Measurements from ENCODE around the gene FLT3LG.

FLT3LG gene, protein sequence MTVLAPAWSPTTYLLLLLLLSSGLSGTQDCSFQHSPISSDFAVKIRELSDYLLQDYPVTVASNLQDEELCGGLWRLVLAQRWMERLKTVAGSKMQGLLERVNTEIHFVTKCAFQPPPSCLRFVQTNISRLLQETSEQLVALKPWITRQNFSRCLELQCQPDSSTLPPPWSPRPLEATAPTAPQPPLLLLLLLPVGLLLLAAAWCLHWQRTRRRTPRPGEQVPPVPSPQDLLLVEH

DNA sequence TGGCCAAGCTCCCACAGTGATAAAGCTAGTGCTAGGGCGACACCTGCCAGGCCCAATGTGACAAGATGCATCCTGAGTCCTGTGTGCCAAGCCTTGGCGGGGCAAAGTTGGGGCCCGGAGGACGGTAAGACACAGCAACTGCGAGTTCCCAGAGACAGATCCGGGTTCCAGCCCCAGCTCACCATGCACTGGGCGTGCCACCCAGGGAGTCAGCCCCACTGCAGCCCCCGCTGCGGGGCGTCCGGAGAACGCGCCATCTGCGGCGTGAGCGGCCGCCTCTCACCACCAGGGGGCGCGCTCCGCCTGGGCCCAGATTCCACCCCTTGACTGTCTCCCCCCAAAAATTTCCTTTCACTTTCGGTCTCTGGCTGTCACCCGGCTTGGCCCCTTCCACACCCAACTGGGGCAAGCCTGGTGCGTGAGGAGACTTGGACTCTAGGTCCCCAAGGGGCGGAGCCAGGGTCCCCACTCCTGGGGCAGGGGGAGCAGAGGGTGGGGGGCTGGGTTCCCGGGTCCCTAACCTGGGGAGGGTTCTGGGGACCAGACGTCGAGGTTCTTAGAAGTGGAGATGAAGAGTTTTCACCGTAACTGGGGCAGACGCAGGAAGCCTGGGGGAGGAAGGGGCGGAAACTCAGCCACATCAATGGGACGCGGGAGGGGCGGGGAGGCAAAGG is at the start of gene FLT3LG:
FLT3LG (plus strand) TSS at position 348 of the 674 bp plus-strand sequence. CDS start 425 bp downstream, outside the sequence.
- in situ Hi-C loops (cut with MboI; ENCODE audit: low sequenced_read_pairs), result no loop called here

DNA sequence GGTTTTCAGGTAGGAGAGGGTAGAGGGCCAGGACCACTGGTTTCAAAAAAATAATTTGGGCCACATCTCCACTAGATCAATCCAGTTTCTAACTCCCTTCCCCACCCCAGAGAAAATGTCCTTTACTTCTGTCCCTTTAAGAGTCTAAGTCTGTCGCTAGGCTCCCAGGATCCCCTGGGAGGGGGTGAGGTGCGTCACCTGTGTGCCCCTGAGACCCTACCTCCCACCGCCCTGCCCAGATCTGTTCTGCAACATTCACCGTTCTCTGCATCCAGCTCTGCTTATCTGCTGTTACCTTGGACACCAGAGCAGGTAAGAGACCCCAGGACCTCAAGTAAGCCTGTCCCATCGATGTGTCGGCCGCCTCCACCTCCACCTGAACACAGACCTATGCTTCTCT is 48.8 kb upstream of the FLT3LG start, which contains the start of gene GFY:
GFY (plus strand) TSS at position 211 of the 400 bp plus-strand sequence. CDS start 1,043 bp downstream, outside the sequence.
- in situ Hi-C loops (cut with MboI; ENCODE audit: low sequenced_read_pairs), result no loop called here

DNA sequence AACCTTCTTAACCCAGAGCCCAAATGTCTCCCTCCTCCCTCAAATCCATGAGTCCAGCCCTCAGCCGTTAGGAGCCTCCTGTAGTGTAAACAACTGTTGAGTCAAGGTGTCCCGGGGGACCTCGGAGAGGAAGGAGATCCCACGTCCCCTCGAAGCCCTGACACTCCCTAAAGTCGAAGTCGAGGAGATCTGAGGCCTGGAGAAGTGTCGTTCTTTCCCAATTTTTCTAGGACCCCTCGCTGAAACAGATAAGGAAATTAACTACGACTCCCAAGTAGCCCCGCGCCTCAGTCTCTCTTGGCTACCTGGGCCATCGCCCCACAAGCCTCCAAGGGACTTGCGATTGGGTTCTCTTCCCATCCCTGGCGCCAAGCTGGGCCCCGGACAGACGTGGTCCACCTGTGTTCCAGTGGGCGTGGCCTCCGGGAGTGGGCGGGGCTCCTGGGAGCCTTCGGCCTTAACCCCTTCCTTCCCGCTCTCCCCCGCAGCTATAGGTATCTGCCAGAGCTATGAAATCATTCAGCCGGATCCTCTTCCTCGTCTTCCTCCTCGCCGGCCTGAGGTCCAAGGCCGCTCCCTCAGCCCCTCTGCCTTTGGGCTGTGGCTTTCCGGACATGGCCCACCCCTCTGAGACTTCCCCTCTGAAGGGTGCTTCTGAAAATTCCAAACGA is 48.0 kb upstream of the FLT3LG start:
- in situ Hi-C loops (cut with MboI; ENCODE audit: low sequenced_read_pairs), result no loop called here

DNA sequence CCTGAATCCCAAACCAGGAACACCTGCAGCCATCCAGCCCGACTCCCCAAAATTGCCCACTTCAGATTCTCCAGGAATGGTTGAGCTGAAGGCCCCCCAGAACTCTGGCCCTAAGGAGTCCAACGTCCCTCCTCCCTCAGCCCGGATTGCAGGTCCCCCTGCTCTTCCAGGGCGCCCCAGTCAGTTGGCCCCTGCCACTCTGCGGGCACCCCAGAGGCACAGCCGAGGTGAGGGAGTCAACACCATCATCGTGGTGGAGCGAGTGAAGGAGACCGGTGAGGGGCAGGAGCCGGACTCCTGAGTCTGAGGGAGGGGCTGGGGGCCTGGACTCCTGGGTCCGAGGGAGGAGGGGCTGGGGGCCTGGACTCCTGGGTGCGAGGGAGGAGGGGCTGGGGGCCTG is 46.7 kb upstream of the FLT3LG start:
- in situ Hi-C loops (cut with MboI; ENCODE audit: low sequenced_read_pairs), result no loop called here

DNA sequence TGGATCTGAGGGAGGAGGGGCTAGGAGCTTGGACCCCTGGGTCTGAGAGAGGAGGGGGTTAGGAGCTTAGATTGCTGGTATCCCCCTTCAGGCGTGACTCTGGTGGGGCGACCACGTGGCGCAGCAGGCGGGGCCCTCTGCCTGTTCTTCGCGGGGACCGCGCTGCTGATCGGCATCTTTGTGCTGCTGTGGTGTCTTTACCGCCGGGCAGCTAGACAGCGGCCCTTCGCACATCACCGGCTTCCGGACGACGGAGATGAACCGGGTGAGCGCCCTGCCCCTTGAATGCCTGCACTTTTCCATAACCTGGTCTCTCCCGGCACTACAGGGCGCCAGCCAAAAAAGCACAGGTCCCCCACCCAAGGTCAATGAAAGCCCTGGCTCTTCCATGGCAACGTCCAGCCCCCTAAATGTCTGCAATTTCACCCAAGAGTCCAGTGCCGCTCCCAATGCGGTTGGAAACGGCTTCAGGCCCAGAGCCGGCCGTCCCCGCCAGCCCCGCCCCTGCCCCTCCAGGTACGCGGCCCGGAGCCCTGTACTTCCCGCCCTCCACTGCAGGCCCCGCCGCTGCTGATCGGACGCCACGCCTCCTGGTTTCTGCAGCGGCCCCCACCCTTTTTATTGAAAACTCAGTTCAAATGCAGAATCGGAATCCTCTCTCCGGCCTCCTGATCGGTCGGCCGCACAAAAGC is 46.0 kb upstream of the FLT3LG start:
- in situ Hi-C loops (cut with MboI; ENCODE audit: low sequenced_read_pairs), result no loop called here

DNA sequence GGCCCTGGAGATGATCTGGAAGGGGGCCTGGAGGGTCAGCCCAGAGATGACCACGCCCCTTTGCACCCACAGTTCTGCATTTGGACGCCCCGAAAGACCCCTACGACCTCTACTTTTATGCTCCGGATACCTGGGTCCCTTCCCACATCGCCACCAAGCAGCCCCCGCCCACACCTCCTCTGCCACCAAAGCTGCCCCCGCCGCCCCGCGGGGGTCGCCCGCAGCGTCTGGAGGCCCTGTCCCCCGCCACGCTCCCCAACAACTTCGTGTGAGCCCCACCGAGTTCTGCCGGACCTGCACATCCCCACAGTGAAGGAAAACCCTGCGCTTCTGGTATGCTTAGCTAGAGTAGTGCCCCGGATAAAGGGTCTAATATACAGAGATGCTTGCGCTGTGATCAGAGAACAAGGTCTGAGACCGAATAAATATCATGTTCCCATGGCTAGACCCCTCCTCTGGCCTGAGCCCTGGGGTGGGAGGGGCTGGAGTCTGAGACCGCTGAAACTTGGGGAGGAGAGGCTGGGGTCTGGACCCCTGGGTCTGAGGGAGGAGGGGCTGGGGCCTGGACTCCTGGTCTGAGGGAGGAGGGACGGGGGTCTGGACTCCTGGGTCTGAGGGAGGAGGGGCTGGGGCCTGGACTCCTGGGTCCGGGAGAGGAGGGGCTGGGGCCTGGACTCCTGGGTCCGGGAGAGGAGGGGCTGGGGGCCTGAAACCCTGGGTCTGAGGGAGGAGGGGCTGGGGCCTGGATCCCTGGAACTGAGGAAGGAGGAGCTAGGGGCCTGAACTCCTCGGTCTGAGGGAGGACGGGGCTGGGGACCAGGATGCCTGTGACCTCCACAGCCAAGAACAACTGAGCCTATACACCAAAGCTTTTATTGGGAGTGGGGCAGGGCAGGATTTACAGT is 45.2 kb upstream of the FLT3LG start:
- in situ Hi-C loops (cut with MboI; ENCODE audit: low sequenced_read_pairs), result no loop called here

DNA sequence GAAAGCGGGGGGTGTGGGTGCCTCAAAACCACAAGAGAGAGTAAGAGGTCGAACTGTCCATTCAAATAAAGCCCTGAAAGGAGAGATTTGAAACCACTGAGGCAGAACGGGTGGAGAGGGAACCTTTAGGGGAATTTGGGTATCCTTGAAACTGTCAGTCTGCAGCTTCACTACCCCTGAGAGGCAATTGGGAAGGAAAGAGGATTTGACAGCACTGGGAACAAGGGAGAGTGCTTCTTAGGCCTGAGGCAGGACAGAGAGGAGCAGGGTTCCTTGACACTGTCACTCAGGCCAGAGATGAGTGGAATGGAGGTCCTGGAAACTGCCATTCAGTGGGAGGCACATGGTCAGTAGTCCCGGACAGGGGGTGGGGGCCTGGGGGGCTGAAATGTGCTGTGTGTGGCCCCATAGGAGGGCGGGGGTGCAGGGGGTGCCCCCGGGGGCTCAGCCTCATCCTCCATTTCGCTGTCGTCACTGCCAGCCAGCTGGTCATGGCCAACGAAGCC is 43.8 kb upstream of the FLT3LG start:
- in situ Hi-C loops (cut with MboI; ENCODE audit: low sequenced_read_pairs), result no loop called here

DNA sequence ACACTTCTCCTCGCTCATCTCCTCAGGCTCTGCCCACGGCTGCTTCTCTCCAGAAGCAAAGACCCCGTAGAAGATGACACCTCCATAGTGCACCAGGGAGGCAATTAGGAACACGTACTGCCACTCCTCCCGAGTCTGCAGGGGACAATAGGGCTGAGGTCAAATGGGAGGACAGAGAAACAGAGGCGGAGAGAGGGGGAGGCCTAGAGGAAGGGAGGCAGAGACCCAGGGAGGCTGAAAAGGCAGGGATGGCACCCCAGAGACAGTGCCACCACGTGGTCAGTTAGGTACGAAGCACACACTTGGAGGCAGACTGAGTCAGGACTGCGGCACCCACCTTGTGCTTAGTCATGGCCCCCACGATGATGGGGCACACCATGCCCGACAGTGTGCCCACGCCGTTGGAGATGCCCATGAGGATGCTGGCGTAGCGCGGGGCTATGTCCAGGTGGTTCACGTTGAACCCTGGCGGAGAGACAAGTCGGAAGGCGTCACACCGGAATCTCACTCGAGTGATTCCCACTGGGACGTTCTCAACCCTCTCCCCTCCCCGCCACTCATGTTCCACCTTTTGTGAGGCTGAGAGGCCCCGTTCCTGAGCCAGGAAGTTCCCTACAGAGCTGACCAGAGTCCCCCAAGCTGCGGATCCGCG is 43.2 kb upstream of the FLT3LG start:
- in situ Hi-C loops (cut with MboI; ENCODE audit: low sequenced_read_pairs), result no loop called here

DNA sequence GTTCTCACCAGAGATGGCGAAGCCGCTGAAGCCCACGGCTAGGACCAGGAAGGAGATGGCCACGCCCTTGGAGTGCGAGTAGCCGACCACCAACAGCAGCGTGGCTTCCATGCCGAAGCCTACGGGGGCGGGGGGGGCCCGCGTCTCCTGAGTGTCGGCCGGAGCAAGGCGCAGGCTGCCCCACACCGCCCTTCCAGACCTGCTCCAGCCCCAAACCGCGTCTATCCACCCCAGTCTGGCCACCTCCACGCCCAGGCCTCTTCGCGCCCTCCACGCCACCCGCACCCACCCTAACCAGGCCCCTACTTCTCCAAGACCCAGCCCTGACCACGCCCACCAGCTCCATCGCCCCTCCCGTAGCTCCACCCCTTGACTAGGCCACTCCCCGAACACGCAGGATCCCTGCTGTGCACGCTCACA is 42.7 kb upstream of the FLT3LG start:
- in situ Hi-C loops (cut with MboI; ENCODE audit: low sequenced_read_pairs), result no loop called here

DNA sequence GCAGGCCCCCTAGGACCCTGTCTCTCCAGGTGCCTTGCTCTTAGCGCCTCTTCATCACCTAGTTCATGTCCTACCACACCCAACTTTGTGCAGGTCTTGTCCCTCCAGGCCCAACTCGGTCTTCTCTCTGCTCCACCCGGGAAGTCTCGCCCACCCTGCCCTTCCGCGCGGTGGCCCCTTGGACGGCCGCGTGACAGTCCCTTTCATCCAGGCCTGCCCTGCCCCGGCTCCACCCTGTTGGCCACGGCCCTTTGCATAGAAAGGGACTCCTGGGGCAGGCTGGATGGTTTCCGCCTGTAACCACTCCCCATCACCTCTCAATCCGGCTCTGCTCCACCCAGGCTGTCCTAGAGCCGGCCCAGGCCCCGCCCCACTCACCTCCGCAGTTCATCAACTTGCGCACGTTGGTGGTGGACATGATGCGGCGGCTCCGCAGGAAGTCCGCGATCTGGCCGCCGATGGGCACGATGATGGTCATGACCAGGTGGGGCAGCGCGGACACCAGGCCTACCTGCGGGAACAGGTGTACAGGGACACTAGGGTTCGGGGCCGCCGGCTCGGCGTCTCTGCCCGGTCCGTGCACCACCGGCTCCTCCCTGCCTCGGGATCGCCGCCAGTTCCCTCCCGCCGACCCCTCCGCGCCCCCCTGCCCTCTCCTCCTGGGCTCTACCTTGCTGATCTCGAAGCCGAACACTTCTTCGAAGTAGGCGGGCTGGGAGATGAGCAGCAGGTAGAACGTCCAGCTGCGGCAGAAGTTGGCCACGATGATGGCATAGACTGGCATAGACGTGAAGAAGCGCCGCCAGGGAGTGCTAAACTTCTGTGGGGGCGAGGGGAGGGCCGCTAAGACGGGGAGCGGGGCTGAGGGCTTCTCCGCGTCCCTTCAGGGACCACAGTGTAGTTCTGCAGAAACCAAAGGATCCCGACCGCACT is 41.6 kb upstream of the FLT3LG start:
- in situ Hi-C loops (cut with MboI; ENCODE audit: low sequenced_read_pairs), result no loop called here

DNA sequence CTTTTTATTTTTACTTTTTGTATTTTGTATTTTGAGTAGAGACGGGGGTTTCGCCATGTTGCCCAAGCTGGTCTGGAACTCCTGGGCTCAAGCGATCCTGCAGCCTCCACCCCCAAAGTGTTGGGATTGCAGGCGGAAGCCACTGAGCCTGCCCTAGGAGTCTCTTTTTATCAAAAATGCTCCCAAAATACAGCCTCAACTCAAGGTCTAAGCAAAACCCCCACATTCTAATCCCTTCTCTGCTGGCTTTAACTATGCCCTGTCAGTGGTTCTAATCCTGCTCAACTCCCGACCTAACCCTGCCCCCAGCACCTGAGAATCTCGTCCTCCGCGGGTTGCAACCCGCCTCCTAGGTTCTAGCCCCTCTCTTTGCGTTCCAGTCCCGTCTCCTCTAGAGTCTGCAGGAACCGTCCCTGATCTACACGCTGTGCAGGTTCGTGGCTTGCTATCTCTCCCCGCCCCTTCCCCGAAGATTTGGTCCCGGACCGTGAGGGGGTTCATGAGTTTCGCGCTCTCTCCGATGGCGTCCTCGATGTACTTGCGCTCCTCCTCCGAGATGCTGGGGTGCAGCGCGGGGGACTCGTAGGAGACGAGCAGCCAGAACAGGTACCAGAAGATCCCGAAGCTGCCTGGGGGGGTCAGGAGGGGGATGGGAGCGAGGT is 40.6 kb upstream of the FLT3LG start:
- in situ Hi-C loops (cut with MboI; ENCODE audit: low sequenced_read_pairs), result no loop called here

DNA sequence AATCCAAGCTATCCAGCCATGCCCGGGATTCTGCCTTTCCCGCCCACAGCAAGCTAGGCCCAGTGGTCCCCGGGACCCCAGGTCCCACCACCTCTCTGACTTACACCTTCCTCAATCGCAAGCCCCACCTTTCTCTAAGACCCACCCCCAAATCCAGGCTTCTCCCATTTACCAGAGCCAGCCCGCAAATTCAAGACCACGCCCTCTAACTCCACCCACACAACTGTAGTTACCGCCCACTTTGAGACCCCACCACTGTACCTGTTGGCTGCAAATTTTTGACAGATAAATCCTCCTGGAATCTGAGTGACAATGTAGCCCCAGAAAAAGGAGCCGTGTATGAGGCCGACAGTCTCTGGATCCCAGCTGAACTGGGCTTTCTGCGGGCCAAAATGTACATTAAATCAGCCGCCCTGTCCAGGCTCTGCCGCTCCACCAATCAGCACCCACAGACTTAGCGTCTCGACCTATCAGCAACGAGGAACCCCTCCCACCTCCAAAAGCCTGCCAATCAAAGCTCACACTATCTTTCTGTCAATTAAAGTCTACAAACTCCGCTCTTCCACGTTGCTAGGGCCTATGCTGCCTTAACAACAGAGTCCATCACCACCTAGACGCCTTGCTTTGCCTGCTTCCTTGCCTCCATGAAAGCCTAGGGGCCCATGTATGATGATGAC is 39.0 kb upstream of the FLT3LG start:
- in situ Hi-C loops (cut with MboI; ENCODE audit: low sequenced_read_pairs), result no loop called here

DNA sequence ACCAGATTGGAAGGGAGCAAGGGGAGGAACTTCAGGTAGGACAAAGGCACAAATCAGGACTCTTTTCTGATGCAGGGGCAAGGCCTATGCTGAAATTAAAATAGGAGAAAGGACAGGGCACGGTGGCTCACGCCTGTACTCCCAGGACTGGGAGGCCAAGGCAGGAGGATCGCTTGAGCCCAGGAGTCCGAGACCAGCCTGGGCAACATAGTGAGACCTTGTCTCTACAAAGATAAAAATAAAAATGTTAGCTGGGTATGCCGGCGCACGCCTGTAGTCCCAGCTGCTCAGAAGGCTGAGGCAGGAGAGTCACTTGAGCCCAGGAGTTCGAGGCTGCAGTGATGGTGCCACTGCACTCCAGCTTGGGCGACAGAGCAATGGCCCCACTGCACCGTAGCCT is 38.3 kb upstream of the FLT3LG start:
- in situ Hi-C loops (cut with MboI; ENCODE audit: low sequenced_read_pairs), result no loop called here

DNA sequence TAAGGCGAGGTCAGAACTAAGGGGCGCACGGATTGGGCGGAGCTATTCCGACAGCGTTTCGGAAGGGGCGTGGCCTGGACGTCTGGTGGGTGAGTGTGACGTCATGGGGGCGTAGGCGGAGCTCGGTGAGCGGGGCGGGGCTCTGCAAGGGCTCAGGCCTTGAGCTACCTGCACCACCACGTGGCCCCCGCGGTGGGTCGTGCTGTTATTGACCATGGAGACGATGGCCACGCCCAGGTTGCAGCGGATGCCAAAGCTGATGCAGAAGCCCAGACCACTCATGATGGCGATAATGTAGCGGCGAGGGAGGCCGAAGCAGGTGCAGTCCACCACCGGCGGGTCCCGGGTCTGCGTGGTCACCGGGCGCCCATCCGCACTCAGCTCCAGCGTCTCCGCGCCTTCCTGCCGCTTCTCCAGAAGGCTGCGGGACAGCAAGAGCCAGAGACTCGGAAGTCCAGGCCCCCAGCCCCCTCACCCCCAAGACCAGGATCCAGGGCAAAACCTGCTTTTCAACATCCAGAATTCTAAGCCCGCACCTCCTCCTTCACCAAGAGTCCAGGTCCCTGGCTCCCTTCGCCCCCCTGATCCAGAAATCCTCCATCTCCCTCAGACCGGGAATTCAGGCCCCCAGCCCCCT is 37.5 kb upstream of the FLT3LG start:
- in situ Hi-C loops (cut with MboI; ENCODE audit: low sequenced_read_pairs), result no loop called here

DNA sequence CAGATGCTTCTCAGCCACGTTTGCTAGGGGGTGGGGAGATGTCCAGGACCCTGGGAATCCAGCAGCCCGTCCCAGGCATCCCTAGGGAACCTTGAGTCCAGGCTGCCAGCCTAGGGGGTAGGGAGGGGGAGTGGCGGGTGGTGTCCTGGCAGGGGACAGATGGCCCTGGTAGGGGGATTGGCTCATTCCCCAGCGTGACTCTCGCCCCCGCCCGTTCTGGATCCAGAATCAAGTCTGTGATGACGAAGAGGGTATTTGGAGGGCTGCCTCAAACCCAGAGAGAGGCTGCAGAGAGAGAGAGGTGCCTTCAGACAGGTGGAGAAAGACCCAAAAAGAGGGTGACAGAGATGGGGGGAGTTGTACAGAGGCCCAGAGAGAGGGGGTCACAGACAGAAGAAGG is 36.8 kb upstream of the FLT3LG start:
- in situ Hi-C loops (cut with MboI; ENCODE audit: low sequenced_read_pairs), result no loop called here

DNA sequence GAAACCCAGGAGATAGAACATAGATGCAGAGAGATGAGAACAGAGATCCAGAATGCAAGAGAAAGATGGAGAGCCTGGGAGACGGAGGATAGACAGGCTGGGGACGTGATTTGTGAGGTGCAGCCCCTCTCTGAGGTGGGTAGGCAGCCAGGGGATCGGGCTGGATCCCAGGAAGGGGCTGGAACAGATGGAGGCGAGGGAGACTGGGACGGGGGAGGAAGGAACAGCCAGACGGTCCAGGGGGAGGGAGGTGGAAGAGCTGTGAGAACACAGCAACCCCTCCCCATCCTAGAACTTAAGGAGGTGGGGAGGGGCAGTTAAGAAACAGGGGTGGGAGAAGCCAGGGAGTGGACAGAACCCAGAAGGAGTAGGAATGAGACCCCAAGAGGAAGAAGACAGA is 35.8 kb upstream of the FLT3LG start:
- in situ Hi-C loops (cut with MboI; ENCODE audit: low sequenced_read_pairs), result no loop called here

DNA sequence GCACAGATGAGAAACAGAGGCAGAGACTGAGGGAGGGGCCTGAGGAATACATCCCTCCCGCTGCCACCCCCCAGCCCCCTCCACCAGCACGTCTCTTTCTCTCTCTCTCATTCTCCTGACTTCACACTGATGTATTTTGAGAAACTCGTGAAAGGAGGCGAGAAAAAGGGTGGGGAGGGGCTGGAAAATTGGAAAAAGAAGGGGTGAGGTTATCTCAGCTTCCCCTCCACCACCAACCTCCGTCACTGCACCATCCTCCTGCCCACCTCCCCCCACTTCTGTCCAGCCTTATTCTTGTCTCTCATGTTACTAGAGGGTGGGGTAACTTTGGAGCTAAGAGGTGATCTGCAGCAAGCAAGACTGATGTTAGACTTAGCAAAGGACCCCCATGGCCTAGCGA is 34.2 kb upstream of the FLT3LG start:
- in situ Hi-C loops (cut with MboI; ENCODE audit: low sequenced_read_pairs), result no loop called here
